ENCODE measurements around the gene RNASE4.
"Not testable (repeated sequence)": the region's sequence is repeated elsewhere in the genome, so short reads cannot be mapped to it uniquely, and the experiment has no call there.

The RNASE4 gene

DNA sequence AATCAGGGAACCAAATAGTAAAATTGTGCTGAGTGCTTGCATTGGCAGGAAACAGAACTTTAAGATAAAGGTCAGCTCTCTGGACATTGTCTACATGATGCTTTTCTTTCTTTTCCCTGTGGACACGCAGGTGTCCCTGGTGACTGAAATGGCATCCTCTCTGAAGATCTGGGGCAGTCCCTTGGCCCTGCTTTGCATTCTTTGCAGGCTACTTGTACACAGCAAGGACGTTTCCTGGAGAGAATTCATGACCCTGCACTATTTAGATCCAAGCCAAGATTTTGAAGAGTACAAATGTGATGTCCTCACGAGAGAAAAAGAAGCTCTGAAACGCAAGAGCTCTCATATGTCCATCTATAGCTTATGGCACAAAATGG, 50.1 kb downstream of the RNASE4 start:
- in situ Hi-C loops (cut with HindIII; ENCODE audit: low sequenced_read_pairs) = no loop called here

DNA sequence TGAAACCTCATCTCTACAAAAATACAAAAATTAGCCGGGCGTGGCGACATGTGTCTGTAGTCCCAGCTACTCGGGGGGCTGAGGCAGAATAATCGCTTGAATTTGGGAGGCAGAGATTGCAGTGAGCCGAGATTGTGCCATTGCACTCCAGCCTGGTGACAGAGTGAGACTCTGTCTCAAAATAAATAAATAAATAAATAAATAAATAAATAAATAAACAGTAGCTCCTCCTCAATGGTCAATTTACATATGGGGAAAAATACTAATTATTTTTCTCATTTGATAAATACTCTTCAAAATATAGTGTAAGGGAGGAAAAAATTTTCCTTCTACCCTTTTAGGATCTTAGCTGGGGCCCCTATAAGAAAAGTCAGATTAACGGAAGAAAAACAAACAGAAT, 53.9 kb downstream of the RNASE4 start:
- in situ Hi-C loops (cut with HindIII; ENCODE audit: low sequenced_read_pairs) = not testable (repeated sequence)

DNA sequence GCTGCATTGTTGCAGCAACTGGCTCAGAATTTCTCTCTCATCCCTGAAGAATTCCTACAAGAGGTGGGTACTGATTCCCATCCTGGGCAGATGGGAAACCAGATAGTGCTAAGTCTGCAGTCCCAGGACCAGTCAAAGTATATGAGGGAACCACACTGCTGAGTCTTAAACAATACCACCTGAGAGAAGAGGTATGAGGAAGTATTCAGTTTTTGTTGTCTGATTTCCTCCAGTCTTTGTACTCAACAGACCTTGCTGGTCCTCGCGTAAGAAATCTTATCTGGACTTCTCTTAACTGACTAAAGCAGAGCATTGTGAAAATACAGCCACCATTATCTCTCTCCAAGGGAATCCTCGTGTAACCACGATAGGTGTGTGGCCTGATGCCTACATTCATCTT, 57.8 kb downstream of the RNASE4 start:
- in situ Hi-C loops (cut with HindIII; ENCODE audit: low sequenced_read_pairs) = no loop called here

DNA sequence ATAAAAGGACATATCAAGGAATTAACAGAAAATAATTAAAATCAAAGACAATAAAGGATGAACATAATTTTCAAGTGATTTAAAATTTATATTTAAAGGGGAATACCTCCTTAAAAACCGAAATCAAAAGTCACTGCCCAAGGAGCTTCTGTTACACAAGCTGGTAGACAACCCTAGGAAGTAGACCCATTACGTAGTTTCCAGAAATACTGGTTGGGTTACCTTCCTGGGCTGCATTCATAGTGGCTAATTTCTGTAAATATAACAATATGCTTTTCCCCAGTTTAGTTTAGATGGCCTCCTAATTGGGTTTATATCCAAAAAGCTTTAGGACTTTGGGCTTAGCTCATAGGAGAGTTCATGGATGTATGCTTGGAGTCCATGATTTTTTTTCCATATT, 59.2 kb downstream of the RNASE4 start:
- in situ Hi-C loops (cut with HindIII; ENCODE audit: low sequenced_read_pairs) = no loop called here

DNA sequence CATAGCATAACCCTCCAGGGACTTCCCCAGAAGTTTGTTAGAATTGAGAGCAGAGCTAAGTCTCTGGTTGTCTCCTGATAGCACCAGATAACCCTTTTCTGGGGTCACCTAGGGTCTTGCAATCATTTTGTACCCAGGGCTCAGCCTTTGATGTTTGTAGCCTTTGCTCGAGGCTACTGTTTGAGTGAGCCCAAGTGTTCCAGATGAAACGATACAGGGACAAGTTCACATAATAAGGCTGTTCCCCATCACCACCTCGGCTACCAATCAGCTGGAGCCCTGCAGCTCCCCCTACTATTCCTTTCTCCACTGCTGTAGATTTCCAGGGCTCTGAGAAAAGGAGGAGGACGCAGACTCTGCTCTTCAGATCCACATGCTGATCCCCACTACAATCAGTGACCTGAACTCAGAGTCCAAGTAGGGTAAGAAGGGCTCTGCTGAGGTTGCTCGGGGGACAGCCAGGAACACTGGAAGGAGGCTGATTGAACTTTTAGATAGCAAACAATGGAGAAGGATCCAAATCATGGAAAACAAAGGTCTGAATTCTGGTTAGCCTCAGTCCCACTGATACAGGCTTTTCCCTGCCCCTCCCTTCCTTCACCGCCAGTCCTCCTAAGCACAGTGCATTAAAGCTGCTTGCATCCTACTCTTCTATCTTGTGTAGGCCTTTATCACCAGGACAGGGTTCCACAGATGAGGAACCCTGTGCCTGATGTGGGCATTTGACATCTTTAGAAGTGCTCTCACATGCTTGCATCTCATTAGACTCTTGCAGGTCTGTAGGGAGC, 61.4 kb downstream of the RNASE4 start, which contains the start of gene EDDM3A:
EDDM3A (plus strand) TSS at position 317 of the 788 bp plus-strand sequence. CDS start 1,694 bp downstream, outside the sequence.
- in situ Hi-C loops (cut with HindIII; ENCODE audit: low sequenced_read_pairs) = no loop called here

DNA sequence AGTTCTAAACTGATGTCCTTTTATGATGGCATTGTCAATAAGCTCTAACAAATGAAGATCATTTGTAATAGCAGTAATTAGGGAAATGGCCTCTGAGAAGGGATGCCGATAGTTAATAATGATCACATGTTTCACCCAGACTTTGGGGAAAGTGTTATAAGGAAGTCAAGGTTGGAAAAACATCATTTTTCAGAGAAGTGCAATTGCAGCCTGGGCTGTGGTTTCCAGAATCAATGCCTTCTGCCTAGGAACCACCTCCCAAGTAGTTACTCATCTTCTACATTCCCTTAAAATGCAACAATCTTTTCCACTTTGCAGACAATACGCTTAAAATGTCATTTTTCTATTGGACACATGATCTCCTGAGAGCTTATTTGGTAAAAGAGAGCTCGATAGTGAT, 62.2 kb downstream of the RNASE4 start:
- in situ Hi-C loops (cut with HindIII; ENCODE audit: low sequenced_read_pairs) = no loop called here

DNA sequence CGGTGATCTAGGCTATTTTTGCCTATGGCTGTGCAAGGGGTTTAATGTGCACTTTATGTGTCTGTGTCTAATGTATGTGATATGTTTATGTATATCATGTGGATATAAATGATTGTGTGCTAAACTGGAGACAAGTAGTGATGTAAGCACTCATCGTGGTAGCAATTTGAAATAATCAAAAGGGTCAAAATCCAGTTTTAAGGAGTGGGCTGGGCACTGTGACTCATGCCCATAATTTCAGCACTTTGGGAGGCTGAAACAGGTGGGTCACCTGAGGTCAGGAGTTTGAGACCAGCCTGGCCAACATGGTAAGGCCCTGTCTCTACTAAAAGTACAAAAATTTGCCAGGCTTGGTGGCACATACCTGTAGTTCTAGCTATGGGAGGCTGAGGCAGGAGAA, 64.1 kb downstream of the RNASE4 start:
- in situ Hi-C loops (cut with HindIII; ENCODE audit: low sequenced_read_pairs) = no loop called here

DNA sequence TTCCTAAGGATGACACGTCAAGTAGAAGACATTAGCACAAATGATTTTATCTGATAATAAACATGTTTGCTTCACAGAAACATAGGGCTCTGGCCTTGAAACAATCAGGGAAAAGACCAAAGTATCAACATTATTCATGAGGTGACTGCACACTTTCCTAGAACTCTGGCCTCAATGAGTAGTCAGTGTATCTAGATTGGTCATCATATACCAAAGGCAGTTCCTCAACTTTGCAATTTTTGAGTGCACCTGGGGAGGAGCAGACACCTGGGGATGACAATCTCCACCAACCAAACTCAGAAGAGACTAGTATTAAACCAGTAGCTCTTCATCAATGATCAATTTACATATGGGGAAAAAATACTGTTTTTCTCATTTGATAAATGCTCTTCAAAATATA, 65.8 kb downstream of the RNASE4 start:
- in situ Hi-C loops (cut with HindIII; ENCODE audit: low sequenced_read_pairs) = no loop called here

Measured in DLD1 (cell line).